Stimulated activated CD4-positive, alpha-beta T cell treated with anti-CD3 and anti-CD28 coated beads, Interleukin-15, amount 100 ng/mL, for 48 hours (primary cell): ENCODE measurements around the gene PPP2R3A.

Experiments used
- DNase-seq, 2 donors: peaks; one replicate each; pipeline ENCODE4 v3.0.0-alpha.2; 2020; ENCODE audit warnings: low read depth in 2 of 2

Gene PPP2R3A

DNA sequence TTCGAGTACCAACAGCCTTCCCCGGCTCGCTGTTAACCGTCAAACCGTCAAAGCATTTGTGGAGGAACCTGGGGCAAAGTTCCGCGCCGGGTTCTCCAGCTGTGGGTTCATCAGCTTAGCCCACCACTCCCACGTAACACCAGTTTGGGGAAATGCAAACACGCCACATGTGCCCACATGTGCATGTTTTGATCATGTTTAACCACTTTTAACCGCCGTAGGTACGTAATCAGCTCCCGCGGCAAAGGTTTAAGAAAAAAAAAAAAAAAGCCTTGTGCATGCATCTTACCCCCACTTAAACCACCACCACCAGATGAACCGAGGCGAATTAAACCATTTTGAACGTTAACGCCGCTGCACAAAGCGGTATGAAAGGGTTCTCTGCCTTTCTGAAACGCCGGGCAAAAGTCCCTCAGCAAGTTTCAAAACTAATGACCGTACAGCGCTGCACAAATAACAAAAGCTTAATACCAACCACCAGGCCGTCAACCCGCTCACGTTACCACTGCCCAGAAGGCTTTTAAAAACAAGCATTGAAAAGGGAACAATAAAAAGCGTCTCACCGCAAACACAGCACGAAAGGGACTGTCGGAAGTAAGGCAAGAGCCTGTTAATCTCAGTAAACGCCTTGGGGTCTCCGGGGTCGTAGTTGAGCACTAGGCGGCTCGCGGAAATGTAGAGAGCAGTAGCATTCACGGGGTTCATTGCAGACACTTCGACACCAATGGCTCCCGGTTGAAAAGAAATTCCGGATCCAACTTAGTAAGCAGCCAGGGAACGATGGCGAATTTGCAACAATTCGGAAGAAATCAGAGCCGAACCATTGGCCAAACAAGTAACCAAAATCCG lies 229.1 kb downstream of the PPP2R3A start:
- peak; percentile 40 to 56 for DNase-seq

DNA sequence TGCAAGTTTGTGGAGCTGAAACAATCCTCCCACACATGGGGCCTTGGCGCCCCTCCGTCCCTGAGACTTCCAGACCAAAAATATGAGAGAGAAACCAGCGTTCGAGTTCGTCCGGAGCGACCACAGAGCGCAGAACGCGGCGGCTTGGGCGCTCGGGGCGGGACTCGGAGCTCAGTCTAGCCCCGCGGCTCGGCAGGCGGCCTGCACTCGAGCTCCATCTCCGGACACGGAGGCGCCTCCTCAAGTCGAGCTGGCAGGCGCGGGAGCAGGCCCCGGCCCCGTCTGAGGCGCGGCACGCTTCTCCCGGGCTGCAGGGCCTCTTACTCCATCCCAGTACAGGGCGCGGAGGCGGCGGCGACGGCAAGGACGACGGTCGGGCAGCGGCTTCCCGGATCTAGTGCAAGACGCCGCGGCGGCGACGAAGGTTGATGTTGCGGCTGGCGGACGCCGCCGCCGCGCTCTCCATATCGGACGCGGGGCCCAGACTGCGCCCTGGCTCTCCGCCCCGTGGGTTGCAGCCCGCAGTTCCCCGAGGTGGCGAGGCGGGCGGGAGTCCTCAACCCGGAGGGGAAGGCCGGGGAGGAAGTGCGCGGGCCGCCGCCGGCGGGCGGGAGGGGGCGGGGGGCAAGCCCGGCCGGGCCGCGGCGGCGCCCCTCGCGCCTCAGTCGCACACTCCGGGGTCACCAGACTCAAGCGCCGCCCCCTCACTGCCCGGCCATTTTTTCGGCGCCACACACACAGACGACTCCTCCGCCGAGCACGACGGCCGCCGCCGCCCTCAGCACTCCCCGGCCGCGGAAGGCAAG lies 229.9 kb downstream of the PPP2R3A start:
- DNase-seq = peak; percentile 61 to 64

DNA sequence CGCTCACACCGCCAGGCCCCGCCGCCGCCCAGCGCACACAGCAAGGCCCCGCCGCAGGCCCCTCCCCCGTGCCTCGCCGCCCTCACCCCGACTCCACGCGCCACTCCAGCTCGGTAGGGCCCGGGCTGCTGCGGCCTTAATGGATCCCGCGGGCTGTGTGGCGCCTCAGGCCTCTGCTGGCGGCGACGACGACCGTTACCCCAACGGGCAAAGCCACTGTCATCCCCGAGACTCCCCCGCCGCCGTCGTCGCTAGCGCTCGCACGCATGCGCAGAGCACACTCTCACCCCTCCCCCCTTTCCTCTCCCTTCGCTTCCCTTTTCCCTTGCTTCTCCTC lies 230.5 kb downstream of the PPP2R3A start, which contains the start of gene MSL2:
TSS of gene MSL2 (minus strand) at position 272 of the 337 bp plus-strand sequence. CDS start 1,222 bp downstream, outside the sequence.
- no peak for DNase-seq

DNA sequence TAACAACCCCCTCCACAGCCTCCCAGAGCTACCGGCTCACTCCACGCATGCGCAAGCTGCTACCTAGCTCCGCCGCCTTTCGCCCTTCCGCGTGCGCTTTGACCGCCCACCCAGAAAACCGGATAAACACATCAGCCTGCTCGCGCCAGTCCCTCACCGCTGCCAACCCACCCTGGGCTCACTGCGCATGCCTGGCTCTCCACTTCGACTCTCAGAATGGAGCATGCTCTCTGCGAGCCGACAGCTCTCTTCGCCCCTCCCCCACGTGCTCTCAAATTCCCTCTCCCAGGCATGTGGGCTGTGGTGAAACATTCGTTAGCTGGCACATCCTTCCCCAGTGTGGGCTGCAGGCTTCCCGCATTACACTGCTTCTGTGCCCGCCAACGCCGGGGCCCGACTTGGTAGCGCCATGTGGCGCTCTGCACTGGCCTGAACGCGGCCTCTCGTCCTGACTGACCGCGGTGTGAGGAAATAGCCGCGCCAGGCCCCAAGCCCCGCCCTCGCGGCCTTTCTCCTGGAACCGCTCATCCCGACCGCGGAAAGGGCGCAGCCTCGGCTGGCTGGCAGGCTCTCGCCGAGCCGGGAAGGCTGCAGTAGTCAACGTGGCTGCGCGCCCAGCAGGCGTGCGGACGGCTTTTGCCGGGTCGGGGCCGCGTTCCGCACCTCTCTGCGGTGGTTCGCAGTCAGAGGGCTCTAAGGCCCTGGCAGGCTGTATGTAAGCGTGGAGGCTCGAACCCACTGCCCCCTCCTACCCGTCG lies 231.1 kb downstream of the PPP2R3A start:
- DNase-seq = peak; percentile 99 to 100

DNA sequence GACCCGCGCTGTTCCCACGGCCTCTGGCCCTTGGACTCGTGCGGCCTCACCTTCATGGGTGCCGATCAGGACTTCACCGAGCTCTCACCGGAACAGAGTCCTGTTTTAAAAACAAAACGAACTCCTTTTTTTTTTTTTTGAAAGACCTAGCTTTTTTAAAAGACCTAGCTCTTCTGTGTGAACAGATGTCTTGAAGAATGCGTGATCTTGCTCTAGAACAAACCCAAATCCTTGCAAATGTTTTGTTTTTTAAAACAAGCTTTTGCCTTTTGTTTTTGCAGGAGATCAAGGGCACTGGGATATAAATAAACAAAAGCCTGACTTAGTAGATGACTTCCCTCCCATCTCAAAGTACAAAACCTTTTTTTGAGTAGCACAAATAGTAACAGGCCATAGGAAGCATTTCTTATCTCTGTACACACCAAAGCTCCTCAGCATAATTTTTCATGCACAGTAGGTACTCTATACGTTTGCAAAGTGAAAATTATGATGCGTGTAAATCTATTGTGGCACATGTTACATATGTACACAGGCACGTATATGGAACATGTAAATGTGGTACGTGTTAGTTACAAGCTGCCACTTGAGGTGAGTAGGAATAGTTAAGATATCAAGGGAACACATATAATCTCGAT lies 231.7 kb downstream of the PPP2R3A start:
- DNase-seq = no peak
